ENCODE data around the gene CFAP68. TPM values are rescaled to one million over a fixed set of nuclear protein-coding genes. Genes with fewer than 3 reads are reported as not detected.
A peak's percentile ranks its signal among the peaks of the same experiment; 100 is the strongest.
"Not testable (repeated sequence)": the region's sequence is repeated elsewhere in the genome, so short reads cannot be mapped to it uniquely, and the experiment has no call there.

The CFAP68 gene
- total RNA-seq, 1 donor from 2014 or later, result 5.3 TPM

DNA sequence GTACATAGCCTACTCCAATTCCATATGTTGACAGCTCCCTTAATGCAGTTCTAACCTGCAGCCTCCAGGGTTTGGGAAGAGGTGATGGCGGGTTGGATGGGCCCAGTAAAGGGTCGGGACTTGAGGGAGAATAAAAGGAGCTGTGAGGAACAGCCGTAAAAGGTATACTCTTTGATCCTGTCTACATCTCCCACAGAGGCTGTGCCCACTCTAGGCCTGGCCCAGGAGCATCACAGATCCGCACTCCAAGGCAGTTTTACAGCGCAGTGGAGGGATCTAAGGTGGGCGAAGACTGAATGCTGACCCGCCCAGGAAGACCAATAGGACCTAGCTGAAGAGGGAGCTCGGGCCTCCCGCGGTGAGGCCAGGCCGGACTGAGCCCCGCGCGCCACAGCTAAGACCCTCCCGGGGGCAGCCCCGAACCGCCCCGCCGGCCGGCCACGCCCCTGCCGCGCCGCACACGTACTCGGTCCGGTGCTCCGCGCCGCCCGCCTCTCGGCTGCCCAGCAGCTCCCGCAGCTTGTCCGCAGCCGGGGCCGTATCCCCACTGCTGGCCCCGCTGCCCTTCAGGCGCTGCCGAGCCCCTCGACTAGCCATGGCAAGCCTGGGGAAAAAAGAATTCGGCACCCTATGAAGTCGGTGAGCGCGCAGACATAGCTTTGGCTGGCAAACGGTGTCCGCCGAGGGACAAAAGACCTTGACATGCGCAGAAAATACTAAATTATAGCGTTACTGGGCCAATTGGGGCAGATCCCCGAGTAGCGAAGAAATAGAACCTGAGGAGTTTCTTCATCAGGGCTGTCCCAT is 8.3 kb upstream of the CFAP68 start, which contains the start of gene ALG9:
Gene ALG9, minus strand, starts transcription at position 696 of the 807 bp plus-strand sequence. Its CDS starts 99 bp downstream, at position 597.
- peak; percentile 89 for DNase-seq

DNA sequence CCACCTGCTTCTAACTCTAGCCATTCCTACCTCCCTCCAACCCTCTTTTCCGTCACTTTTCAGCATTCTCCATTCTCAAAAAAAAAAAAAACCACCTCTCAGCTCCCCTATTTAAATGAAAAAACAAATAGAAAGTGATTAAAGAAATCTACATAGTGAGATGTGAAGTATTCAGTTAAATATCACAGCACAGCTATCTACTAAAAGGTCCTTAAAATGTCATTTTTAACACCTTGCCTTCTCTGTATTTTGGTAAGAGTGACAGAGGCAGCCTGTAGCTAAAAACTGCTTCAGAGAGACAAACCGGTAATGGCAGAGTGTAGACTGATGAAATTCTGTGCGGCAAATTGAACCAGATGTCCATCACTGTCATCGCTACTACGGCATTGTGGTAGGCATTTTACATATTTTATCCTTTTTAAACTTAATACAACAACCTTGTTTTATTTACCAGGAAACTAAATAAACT is 7.6 kb upstream of the CFAP68 start:
- no peak for DNase-seq

DNA sequence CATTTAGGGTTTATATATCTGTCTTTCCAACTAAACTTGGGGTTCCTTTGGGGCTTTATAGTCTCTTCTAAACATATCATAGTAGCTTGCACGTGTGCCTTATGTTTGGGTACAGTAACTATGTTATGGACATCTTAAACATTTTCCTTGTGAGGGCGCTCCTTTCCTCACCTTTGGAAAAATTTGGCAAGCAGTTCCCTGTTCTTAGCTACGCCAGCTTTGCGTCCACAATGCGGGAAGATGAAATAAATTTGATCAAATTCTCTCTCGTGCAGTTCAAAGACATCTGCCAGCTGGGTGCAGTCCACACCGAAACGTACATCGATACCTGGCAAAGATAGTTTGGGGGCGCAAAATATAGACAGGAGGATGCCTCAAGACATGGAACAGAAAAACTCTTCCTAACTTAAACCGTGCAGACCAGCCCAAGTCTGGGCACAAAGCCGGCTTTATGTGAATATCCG is 924 bp upstream of the CFAP68 start:
- DNase-seq, result peak; percentile 29

DNA sequence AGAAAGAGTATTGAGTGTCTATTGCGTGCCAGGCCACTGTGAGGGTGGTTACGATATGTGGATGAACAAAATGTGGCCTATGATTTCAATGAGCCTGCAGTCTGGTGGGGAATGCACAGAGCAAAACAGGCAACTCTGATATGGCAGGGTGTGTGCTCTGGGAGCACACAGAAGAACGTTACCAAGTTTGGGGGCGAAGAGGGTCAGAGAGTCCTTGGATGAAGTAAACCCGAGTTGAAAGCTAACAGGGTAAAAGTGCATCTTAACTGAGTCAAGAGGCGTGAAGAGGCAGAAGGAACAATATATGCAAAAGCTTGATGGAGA is 258 bp downstream of the CFAP68 start:
- DNase-seq, result no peak

DNA sequence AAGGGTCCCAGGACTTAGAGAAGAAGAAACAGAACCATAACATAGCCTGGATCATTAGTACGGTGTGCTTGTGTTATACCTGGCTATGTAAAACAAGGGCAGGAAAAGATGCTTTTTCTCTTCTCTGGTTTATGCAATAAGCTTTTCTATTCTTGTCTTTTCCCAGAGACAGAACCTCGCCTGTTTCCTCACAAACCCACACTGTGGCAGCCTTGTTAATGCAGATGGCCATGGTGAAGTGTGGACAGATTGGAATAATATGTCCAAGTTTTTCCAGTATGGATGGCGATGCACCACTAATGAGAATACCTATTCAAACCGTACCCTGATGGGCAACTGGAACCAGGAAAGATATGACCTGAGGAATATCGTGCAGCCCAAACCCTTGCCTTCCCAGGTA is 2.9 kb downstream of the CFAP68 start:
- no peak for DNase-seq

DNA sequence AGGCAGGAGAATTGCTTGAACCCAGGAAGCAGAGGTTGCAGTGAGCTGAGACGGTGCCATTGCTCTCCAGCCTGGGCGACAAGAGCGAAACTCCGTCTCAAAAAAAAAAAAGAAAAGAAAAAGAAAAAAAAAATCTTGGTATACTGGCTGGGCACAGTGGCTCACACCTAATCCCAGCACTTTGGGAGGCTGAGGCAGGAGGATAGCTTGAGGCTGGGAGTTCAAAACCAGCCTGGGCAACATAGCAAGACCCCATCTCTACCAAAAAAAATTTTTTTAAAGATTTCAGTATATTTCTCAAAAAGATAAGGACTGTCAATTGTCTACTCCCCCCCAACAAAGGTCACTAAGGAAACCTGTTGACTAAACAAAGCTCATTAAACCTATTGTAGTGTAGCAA is 5.7 kb downstream of the CFAP68 start:
- not testable (repeated sequence) for DNase-seq

DNA sequence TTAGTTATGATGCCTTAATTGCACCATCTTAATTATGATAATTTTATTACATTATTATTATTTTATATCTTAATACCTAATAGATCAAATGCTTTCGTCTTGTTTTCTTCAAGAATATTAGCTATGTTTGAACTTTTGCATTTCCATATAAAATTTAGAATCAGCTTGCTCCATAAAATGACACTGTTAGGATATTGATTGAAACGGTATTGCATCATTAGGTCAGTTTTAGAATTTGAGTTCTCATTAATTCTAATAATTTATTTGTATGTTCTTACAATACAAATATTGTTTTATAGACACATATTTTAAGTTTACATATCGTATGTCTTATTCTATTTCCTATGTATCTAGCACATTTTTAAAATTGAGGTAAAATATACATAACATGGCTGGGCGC is 6.7 kb downstream of the CFAP68 start:
- DNase-seq, result no peak

DNA sequence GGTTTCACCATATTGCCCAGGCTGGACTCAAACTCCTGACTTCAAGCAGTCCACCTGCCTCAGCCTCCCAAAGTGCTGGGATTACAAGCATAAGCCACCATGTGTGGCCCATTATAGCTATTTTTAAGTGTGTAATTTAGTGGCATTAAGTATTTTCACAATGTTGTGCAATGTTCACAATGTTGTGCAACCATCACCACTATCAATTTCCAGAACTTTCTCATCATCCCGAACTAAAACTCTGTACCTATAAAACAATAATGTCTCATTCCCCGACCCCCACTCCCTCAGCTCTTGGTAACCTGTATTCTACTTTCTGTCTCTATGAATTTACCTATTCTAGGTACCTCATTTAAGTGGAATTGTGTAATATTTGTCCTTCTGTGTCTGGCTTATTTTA is 7.5 kb downstream of the CFAP68 start:
- DNase-seq, result no peak

DNA sequence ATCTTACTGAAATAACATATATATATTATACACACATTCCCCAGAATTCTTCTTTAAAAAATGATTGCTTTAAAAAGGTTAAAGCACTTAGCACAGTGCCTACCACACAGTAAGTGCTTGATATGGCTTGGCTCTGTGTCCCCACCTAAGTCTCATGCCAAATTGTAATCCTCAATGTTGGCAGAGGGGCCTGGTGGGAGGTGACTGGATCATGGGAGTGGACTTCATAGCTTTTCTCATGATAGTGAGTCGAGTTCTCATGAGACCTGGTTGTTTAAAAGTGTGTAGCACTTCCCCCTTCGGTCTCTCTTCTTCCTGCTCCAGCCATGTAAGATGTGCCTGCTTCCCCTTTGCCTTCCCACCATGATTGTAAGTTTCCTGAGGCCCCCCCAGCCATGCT is 26.1 kb downstream of the CFAP68 start:
- no peak for DNase-seq

DNA sequence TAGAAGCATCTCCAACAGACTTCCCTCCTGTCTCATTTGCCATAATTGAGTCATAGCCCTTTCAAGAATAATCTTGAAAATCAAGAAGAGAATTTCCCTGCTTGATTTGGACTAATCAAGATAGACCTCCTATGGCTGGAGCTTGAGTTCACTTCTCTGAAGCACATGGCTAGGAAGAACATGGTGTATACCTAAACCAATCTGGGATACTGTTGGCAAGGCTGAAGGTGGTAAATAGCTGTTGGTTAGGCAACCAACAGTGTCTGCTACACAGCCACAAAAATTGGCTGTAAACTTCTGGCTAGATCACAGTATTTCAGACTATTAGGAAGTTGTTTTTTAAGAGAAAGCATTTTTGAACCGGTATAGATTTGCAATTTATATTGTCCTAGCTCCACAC is 27.3 kb downstream of the CFAP68 start:
- DNase-seq, result no peak

DNA sequence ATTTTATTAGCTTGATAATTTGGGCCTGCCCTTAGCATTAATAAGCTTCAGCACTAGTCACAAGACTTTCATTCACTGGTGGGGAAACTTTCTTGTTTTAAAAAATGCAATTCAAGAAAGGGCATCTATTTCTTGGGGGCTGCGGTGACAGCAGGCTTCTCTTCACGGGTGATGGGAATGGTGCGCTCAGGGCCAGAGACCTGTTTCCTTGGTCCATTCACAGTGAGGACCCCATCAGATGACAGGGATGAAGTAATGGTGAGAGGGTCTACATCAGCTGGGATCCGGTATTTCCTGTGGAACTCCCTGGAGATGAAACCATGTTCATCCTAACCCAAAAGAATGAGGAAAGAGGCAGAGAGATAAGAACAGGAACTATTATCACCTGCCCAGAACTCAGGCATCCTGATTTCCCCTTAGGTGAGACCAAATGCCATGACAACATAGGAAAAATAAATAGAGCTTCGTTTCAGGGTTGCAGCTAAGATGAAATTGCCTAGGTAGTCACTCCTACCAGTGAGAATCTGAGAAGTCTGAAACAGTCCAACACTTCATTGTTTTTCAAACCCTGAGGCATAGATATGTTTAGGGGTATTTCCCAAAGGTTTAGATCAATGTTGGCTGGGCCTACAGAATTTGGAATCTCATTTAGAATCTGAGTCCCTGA is 29.4 kb downstream of the CFAP68 start:
- no peak for DNase-seq

DNA sequence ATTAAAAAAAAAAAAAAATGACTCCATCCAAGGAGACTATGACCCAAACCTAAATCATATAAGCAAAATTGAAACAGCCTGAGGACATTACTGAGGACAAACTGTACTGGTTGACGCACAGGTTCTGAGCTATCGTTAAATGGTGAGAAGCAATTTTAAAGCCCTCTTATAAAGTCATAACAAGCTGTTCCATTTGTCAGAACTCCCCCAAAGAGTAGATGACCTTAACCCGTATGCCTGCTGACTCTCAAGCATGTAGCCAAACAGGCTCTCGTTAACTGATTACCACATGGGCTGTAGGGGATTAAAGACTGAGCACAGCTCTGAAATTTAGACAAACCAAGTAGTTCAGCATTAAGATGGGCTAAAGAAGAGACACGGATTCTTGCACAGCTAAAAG is 30.0 kb downstream of the CFAP68 start:
- DNase-seq, result no peak

DNA sequence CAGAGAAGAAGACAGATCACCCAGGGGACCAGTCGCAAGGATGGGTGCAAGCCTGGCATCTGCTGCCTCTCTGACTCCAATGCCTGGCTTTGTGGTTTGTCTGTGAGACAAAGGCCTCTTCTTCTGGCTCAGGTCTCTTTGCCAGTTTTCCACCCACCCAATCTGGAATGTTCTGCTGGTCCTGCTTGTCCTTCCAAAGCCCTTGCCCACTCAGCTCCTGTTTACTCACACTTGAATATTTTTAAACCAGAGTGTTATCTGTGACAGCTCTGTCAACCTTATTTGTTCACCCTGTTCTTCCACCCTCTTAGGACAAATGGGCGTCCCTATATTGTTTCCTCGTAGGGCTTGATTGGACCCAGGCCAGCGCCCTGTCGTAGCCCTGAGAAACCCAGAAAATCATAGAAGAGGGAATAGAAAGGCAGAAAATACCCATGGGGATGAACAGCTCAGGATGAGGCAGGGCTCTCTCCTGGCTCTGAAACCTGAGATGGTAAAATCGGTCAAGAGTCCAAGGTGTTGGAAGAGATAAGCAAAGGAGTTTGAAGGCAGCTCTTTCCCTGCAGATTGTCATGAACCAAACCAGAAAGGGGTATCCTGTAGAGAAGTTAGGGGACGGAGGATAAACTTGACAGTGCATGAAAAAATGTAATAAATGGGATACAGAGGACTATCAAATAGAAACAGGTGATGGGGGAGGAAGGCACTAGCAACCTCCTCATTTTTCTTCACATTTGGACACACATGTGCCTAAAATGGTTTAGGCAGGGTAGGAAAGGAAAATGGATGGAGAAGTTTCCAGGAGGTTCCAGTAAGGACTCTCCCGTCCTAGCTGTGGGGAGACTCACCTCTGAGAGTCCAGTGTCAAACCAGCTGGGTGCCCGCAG is 31.6 kb downstream of the CFAP68 start:
- DNase-seq, result no peak

DNA sequence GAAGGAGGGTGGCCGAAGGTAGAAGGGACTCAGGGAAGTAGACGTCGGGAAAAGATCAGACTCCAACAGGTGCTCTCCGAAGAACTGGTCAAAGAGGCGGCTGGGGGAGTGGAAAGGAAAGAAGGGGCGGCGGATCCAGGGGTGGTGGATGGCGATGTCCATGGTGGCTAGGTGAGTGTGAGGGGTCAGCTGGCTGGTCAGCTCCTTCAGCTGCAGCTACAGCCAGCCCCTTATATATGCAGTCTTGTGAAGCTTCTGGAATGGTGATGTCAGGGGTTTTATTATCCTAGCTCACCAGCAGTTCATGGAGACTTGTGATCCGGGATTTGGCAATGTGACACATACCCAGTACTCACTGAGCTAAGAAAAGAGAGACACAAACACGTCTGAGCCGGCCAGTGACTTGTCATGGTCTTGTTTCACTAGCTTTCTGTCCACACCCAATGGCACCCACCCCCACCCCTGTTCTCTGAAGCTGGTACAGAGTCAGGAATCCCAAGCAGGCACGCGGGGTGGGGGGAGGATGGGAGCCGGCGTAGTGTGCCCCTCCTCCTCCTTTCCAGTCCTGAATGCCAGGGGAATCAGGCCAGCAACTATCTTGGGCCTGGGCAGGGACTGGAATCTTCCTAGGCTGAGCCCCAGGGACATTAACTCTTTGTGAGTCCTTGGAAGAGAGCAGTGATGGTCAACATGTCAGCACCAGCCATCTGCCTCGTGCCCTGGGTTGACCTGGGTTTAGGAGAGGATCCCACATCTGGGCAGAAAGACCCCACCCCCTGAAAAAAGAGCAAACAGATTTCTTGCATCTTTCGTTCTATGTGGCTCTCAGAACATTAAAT is 32.4 kb downstream of the CFAP68 start, which contains the start of gene CRYAB:
Gene CRYAB, minus strand, starts transcription at position 208 of the 839 bp plus-strand sequence. Its CDS starts 46 bp downstream, at position 162.
- no peak for DNase-seq

DNA sequence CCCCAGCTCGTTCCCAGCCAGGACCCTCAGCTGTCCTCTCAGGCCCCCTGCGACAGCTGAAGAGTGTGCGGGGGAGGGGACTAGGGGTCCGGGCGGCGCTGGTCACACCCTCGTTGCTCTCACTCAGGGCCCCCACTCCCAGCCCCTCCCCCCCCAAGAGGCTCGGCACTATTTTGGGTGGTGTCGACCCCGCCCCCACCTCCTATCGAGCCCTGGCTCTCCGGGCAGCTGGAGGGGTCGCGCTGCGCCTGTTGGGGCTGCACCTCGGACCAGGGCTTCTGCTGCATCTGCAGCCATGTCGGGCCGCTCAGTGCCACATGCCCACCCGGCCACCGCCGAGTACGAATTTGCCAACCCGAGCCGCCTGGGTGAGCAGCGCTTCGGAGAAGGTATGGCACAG is 33.2 kb downstream of the CFAP68 start, which contains the start of gene HSPB2:
Gene HSPB2, plus strand, starts transcription at position 200 of the 400 bp plus-strand sequence. Its CDS starts 96 bp downstream, at position 296.
- DNase-seq, result no peak

DNA sequence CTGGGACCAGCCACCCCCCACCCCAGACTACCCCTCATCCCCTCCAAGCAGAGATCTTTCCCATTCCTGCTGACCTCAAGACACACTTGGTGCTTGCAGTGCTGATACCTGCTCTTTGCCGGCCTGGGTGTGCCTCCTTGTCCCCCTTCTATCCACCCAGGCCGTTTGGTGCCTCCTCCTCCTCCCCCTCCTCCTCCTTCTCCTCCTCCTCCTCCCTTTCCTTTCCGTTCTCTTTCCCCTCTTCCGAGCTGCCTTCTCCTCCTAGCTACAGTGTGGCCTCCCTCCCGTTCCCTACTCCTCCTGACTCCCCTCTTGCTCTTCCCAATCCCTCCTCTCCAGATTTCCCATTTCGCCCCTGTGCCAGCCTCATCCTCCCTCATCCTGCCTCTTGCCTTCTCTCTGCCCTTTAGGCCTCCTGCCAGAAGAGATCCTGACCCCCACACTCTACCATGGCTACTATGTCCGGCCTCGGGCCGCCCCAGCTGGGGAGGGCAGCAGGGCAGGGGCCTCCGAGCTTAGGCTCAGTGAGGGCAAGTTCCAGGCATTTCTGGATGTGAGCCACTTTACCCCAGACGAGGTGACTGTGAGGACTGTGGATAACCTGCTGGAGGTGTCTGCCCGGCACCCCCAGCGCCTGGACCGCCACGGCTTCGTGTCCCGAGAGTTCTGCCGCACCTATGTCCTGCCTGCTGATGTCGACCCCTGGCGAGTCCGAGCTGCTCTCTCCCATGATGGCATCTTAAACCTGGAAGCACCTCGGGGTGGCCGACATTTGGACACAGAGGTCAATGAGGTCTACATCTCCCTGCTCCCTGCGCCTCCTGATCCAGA is 33.9 kb downstream of the CFAP68 start:
- DNase-seq, result no peak

DNA sequence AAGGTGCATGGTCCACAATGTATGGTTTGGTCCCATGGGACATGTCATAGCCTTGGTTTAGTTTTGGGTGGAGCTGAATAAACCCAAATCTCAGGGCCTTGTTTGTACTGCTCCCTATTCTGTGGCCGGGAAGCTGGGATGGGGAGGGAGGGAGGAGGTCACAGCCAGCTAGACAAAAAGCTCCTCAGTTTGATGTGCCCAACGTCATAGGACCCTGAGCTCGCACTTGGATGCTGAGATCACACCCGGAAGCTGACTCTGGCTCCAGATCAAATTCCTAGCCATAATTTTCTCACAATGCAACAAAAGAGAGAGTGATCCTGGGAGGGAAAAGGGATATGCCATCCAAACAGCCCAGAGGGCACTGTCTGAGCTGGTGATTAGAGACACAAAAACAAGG is 34.7 kb downstream of the CFAP68 start:
- DNase-seq, result peak; percentile 66

DNA sequence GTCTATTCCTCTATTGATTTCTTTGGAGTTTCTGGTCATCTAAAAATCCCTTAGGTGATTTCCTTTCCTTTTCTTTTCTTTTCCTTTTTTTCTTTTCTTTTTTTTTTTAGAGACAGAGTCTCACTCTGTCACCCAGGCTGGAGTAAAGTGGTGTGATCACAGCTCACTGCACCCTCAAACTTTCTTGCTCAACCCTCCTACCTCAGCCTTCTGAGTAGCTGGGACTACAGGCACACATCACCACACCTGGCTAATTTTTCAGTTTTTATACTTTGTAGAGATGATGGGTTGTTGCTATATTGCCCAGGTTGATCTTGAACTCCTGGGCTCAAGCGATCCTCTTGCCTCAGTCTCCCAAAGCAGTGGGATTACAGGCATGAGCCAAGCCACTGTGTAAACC is 37.4 kb downstream of the CFAP68 start:
- no peak for DNase-seq

DNA sequence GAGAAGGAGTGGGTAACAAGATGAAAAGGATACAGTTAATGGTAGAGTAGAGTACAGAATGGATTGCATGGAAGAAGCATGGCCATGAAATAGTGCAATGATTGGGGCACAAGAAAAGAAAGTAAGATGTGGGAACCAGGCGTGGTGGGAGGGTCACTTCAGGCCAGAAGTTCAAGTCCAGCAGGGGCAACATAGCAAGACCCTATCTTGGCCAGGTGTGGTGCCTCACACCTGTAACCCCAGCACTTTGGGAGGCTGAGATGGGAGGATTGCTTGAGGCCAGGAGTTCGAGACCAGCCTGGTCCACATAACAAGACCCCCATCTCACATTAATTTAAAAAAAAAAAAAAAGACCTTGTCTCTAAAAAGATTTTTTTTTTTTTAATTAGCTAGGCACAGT is 38.0 kb downstream of the CFAP68 start:
- DNase-seq, result no peak

DNA sequence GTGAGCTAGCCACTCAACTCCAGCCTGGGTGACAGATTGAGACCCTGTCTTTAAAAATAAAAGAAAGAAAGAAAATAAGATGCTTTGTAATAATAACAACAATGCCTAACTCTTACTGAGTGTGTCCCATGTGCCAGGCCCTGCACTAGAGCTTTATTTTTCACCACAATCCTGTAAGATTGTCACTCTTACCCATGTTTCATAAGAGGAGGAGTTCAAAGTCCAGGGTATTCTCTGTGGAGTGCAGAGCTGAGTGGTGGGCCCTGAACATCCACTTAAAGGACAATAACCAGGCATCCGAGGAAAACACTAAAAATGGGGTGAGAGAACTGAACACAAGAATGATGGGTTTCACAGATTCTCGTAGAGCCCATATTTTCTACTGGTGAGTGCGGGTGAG is 38.4 kb downstream of the CFAP68 start:
- DNase-seq, result no peak

Measured in dermis blood vessel endothelial cell (primary cell).